ENCODE data around the gene RNF212B. TPM values are rescaled to one million over a fixed set of nuclear protein-coding genes. Genes with fewer than 3 reads are reported as not detected.

Gene RNF212B
- total RNA-seq (2022; extraction: Qiagen RNA extraction), result not detected in 5 replicates

GRCh38 chr14:23237772-23238594 is at the start of gene RNF212B:
TSS of gene RNF212B (plus strand) at chr14:23237936. CDS start at chr14:23240346, 2,410 bp downstream.

GRCh38 chr14:23286020-23286901 is 48.5 kb downstream of the RNF212B start, which contains the start of gene HOMEZ:
TSS of gene HOMEZ (minus strand) at chr14:23286132. CDS start at chr14:23285952, 180 bp downstream.

GRCh38 chr14:23302290-23303225 is 64.8 kb downstream of the RNF212B start, which contains the start of gene PPP1R3E:
TSS of gene PPP1R3E (minus strand) at chr14:23302859. CDS start at chr14:23302576, 283 bp downstream.

DNA sequence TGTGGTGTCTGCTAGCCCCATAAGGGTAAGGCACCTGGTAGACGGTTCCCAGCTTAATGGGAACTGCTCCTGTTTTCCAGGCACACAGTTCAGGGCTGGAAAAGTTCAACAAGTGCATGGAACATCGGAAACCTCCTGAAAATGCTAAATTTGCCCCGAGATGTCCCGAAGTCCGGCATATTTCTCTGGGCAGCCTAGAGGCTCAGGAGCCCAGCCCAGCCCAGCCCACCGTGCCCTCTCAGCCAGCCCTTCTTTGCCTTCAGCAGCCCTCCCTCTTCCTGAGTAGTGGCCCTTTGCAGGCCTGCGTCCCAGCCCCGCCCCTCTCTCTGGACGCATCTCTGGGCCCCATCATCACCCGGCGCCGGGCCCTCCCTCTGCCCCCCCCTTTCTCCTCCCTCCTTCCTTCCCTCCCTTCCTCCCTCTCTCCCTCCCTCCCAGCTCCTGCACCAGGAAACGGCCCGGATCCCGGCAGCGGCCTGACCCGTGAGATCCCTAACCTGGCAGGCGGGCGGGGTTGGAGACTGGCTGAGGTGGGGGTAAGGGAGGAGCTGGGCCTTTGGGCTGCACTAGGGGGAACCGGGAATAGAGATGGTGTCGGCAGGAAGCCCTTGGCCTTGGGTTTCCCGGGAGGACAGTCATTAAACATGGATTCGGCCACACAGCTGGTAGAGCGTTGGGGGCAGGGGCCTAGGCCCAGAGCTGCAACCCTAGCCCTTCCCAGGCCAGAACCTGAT is 68.8 kb downstream of the RNF212B start, which contains the start of gene BCL2L2:
BCL2L2 (plus strand) TSS at position 422 of the 734 bp plus-strand sequence. CDS start 935 bp downstream, outside the sequence.

GRCh38 chr14:23320584-23321571 is 83.1 kb downstream of the RNF212B start, which contains the start of gene PABPN1:
TSS of gene PABPN1 (plus strand) at chr14:23321457. CDS start at chr14:23321470, 13 bp downstream.

Other genes starting within 250 kb of the RNF212B start
- gene C14orf93, start 227.8 kb upstream of the RNF212B start, total RNA-seq (2022; extraction: Qiagen RNA extraction), result 2.4 to 3.7 TPM (median 3.0 TPM) in 5 replicates
- 290 to 318 TPM (median 311 TPM) in 5 replicates for gene PSMB5, start 203.0 kb upstream of the RNF212B start, total RNA-seq (2022; extraction: Qiagen RNA extraction)
- gene PSMB11, start 195.7 kb upstream of the RNF212B start, total RNA-seq (2022; extraction: Qiagen RNA extraction), result not detected in 5 replicates
- 3.2 to 4.5 TPM (median 4.3 TPM) in 5 replicates for gene CDH24, start 180.4 kb upstream of the RNF212B start, total RNA-seq (2022; extraction: Qiagen RNA extraction)
- gene ACIN1, start 142.8 kb upstream of the RNF212B start, total RNA-seq (2022; extraction: Qiagen RNA extraction), result 86.3 to 111 TPM (median 88.9 TPM) in 5 replicates
- gene C14orf119, start 142.4 kb upstream of the RNF212B start, total RNA-seq (2022; extraction: Qiagen RNA extraction), result 71.4 to 102 TPM (median 99.5 TPM) in 5 replicates
- gene CIROP, start 132.9 kb upstream of the RNF212B start, total RNA-seq (2022; extraction: Qiagen RNA extraction), result not detected in 5 replicates
- 0.07 to 0.08 TPM in 2 of 5 replicates, not detected in the others for gene CEBPE, start 118.7 kb upstream of the RNF212B start, total RNA-seq (2022; extraction: Qiagen RNA extraction)
- 1.7 to 3.5 TPM (median 1.8 TPM) in 5 replicates for gene SLC7A8, start 54.3 kb upstream of the RNF212B start, total RNA-seq (2022; extraction: Qiagen RNA extraction)
- gene HOMEZ, start 48.2 kb downstream of the RNF212B start, total RNA-seq (2022; extraction: Qiagen RNA extraction), result 6.5 to 8.9 TPM (median 8.5 TPM) in 5 replicates
- 3.3 to 3.9 TPM (median 3.4 TPM) in 5 replicates for gene PPP1R3E, start 64.9 kb downstream of the RNF212B start, total RNA-seq (2022; extraction: Qiagen RNA extraction)
- 15.8 to 21.2 TPM (median 18.0 TPM) in 5 replicates for gene BCL2L2, start 68.9 kb downstream of the RNF212B start, total RNA-seq (2022; extraction: Qiagen RNA extraction)
- 139 to 150 TPM (median 142 TPM) in 5 replicates for gene PABPN1, start 83.5 kb downstream of the RNF212B start, total RNA-seq (2022; extraction: Qiagen RNA extraction)
- gene SLC22A17, start 115.0 kb downstream of the RNF212B start, total RNA-seq (2022; extraction: Qiagen RNA extraction), result 5.8 to 7.4 TPM (median 6.1 TPM) in 5 replicates
- not detected in 5 replicates for gene EFS, start 127.2 kb downstream of the RNF212B start, total RNA-seq (2022; extraction: Qiagen RNA extraction)
- not detected in 5 replicates for gene IL25, start 134.9 kb downstream of the RNF212B start, total RNA-seq (2022; extraction: Qiagen RNA extraction)
- gene CMTM5, start 139.1 kb downstream of the RNF212B start, total RNA-seq (2022; extraction: Qiagen RNA extraction), result not detected in 5 replicates
- gene MYH6, start 170.3 kb downstream of the RNF212B start, total RNA-seq (2022; extraction: Qiagen RNA extraction), result 0.03 to 0.16 TPM (median 0.12 TPM) in 5 replicates
- 0.01 TPM in 1 of 5 replicates, not detected in the others for gene MYH7, start 197.7 kb downstream of the RNF212B start, total RNA-seq (2022; extraction: Qiagen RNA extraction)
- 59.7 to 66.1 TPM (median 62.3 TPM) in 5 replicates for gene NGDN, start 231.8 kb downstream of the RNF212B start, total RNA-seq (2022; extraction: Qiagen RNA extraction)